Sigmoid colon (tissue), 7 donors: ENCODE data around the gene NQO2. TPM values are rescaled to one million over a fixed set of nuclear protein-coding genes. Genes with fewer than 3 reads are reported as not detected.

Source experiments
- DNase-seq: peaks from one replicate; pipeline ENCODE4 v3.0.0-alpha.2; 2019
- H3K27ac ChIP-seq, 4 donors: fragments of 200-600 bp; sonication (generic); one replicate each; pipeline ENCODE4 v1.5.1; 2016 to 2019; ENCODE audit warnings: mild to moderate bottlenecking in 1 of 4
- H3K27me3 ChIP-seq, 3 donors: fragments of 200-600 bp; sonication (generic); one replicate each; pipeline ENCODE4 v1.5.1; 2019; ENCODE audit warnings: mild to moderate bottlenecking in 1 of 3
- H3K36me3 ChIP-seq, 4 donors: fragments of 200-600 bp; sonication (generic); one replicate each; pipeline ENCODE4 v1.5.1; 2016 to 2019
- H3K4me1 ChIP-seq, 4 donors: fragments of 200-600 bp; sonication (generic); one replicate each; pipeline ENCODE4 v1.5.1; 2017 to 2019
- H3K4me3 ChIP-seq, 4 donors: fragments of 200-600 bp; sonication (generic); one replicate each; pipeline ENCODE4 v1.5.1; 2017 to 2019; ENCODE audit warnings: mild to moderate bottlenecking in 2 of 4, moderate library complexity in 1 of 4
- H3K9me3 ChIP-seq, 4 donors: fragments of 200-600 bp in 3 of 4; sonication (generic) in 3 of 4; one replicate each; pipeline versions ENCODE4 v1.5.1 to v1.6.1; 2013 to 2019
- CTCF ChIP-seq, 4 experiments: fragments of 450-650 bp in 3 of 4; fragments of 200-600 bp in 1 of 4; IDR thresholded peaks; one replicate each; pipeline ENCODE4 v1.5.1; 2016 to 2019; ENCODE audit warnings: antibody characterized with exemption in 4 of 4, mild to moderate bottlenecking in 3 of 4, moderate library complexity in 2 of 4
- EP300 ChIP-seq, 4 donors: sonication (generic); formaldehyde crosslinking; IDR thresholded peaks; one replicate each; pipeline ENCODE4 v1.6.1; 2017; ENCODE audit warnings: antibody characterized with exemption in 4 of 4
- POLR2A ChIP-seq, 2 donors: fragments of 450-650 bp; IDR thresholded peaks; one replicate each; pipeline ENCODE4 v1.6.1; 2016; ENCODE audit warnings: antibody characterized with exemption in 2 of 2, mild to moderate bottlenecking in 2 of 2, moderate library complexity in 2 of 2
- POLR2AphosphoS5 ChIP-seq, 4 donors: sonication (generic); formaldehyde crosslinking; IDR thresholded peaks; one replicate each; pipeline ENCODE4 v1.6.1; 2017; ENCODE audit warnings: antibody characterized with exemption in 4 of 4
- WGBS, 2 donors: extraction: QIAGEN DNeasy Blood & Tissue Kit; methylation state at CpG; one replicate each; pipeline ENCODE4 v1.1.7; 2013; 5-methylcytosine and 5-hydroxymethylcytosine counted together
- intact Hi-C: fragments of 100-400 bp; cut with DNase I; formaldehyde crosslinking; loops from one replicate; pipeline ENCODE4 v1.15.1; 2023
- polyA plus RNA-seq, 3 donors: library from polyadenylated mRNA; stranded (reverse); fragments of 200-250 nt; gene quantifications; one replicate each; pipeline ENCODE4 v1.2.3, GENCODE V29; 2013
- total RNA-seq, 4 donors: library from RNA; depleted of rRNA; stranded (reverse); fragments of >200 nt; gene quantifications; one replicate each; pipeline ENCODE4 v1.1.0, GENCODE V29; 2016
- donor health status: healthy with polysubstance abuse.
- donor health status: Bipolar disorder and iron deficiency.
- donor health status: healthy.

NQO2 gene
- total and polyA plus RNA-seq, 7 donors: 12.5 to 33.2 (median 16.1) TPM

- no peak for TF ChIP-seq EP300 (IDR thresholded peaks at IDR 0.05)
- no peak for TF ChIP-seq POLR2A (IDR thresholded peaks at IDR 0.05)
- TF ChIP-seq CTCF (IDR thresholded peaks at IDR 0.05): no peak
- TF ChIP-seq POLR2AphosphoS5 (IDR thresholded peaks at IDR 0.05): no peak
- intact Hi-C loops: no loop called here
- Histone ChIP-seq H3K4me1 (peaks cover 0 to 55% (median 51%) of the 10 kb centered on the region in 4 donors), H3K27me3 (no peaks in the 10 kb centered on the region), H3K27ac (peak overlapping the region in 2 of 4 donors; percentile 49 to 57), H3K36me3 (peaks cover 0 to 30% (median 9%) of the 10 kb centered on the region in 4 donors), H3K9me3 (no peaks in the 10 kb centered on the region), H3K4me3 (no peak overlapping the region)
- DNase-seq: no peak
- WGBS, 2 donors: 92 to 93% methylated on average over 9 of the region's 9 CpGs
Observed at GRCh38 chr6:2958776-2959175, 40.9 kb upstream of the NQO2 start.

- TF ChIP-seq CTCF (IDR thresholded peaks at IDR 0.05): no peak
- no peak for TF ChIP-seq POLR2AphosphoS5 (IDR thresholded peaks at IDR 0.05)
- TF ChIP-seq EP300 (IDR thresholded peaks at IDR 0.05): no peak
- no peak for TF ChIP-seq POLR2A (IDR thresholded peaks at IDR 0.05)
Observed at GRCh38 chr6:2959909-2960719, 39.6 kb upstream of the NQO2 start.

GRCh38 chr6:2960935-2961334, 38.8 kb upstream of the NQO2 start:
- TF ChIP-seq POLR2A (IDR thresholded peaks at IDR 0.05) (no peak), POLR2AphosphoS5 (IDR thresholded peaks at IDR 0.05) (no peak), CTCF (IDR thresholded peaks at IDR 0.05) (no peak), EP300 (IDR thresholded peaks at IDR 0.05) (no peak)

More at GRCh38 chr6:2959909-2960719, 39.6 kb upstream of the NQO2 start:
- Histone ChIP-seq H3K4me1 (peaks cover 0 to 55% (median 51%) of the 10 kb centered on the region in 4 donors), H3K36me3 (peaks cover 0 to 17% (median 7%) of the 10 kb centered on the region in 4 donors), H3K4me3 (no peak overlapping the region), H3K27me3 (no peaks in the 10 kb centered on the region), H3K27ac (peak overlapping the region; percentile 31 to 64 (median 58)), H3K9me3 (no peaks in the 10 kb centered on the region)
- intact Hi-C loops: no loop called here
- WGBS, 2 donors: 77 to 83% methylated on average over 12 of the region's 12 CpGs
- DNase-seq: no peak

GRCh38 chr6:2961506-2961905, 38.2 kb upstream of the NQO2 start:
- TF ChIP-seq POLR2A (IDR thresholded peaks at IDR 0.05) (no peak), EP300 (IDR thresholded peaks at IDR 0.05) (no peak), CTCF (IDR thresholded peaks at IDR 0.05) (no peak), POLR2AphosphoS5 (IDR thresholded peaks at IDR 0.05) (no peak)
- no peak for DNase-seq
- Histone ChIP-seq H3K27ac (peak overlapping the region in 3 of 4 donors; percentile 57 to 64 (median 60)), H3K9me3 (no peaks in the 10 kb centered on the region), H3K4me3 (no peak overlapping the region), H3K27me3 (no peaks in the 10 kb centered on the region), H3K36me3 (peaks cover 0 to 7% (median 2%) of the 10 kb centered on the region in 4 donors), H3K4me1 (peaks cover 0 to 67% (median 53%) of the 10 kb centered on the region in 4 donors)
- 36 to 75% methylated on average over 7 of the region's 7 CpGs for WGBS, 2 donors
- intact Hi-C loops: no loop called here

More at GRCh38 chr6:2960935-2961334, 38.8 kb upstream of the NQO2 start:
- Histone ChIP-seq H3K27ac (peak overlapping the region in 3 of 4 donors; percentile 57 to 64 (median 60)), H3K27me3 (no peaks in the 10 kb centered on the region), H3K9me3 (no peaks in the 10 kb centered on the region), H3K4me3 (no peak overlapping the region), H3K4me1 (peaks cover 0 to 62% (median 52%) of the 10 kb centered on the region in 4 donors), H3K36me3 (peaks cover 0 to 11% (median 6%) of the 10 kb centered on the region in 4 donors)
- 48 to 64% methylated on average over 4 of the region's 4 CpGs for WGBS, 2 donors
- DNase-seq: no peak
- intact Hi-C loops: no loop called here
